Right atrium auricular region (tissue), 2 donors: ENCODE results near the gene MED27. TPM values are rescaled to one million over a fixed set of nuclear protein-coding genes. Genes with fewer than 3 reads are reported as not detected.

Source experiments
- DNase-seq: peaks from one replicate; pipeline ENCODE4 v3.0.0-alpha.2; 2019; ENCODE audit warnings: low spot score
- H3K27ac ChIP-seq, 2 donors: fragments of 200-600 bp; sonication (generic); 1 replicate in 1 of 2; 2 replicates in 1 of 2; pipeline ENCODE4 v1.5.1; 2016 to 2019
- H3K27me3 ChIP-seq, 2 donors: fragments of 200-600 bp; sonication (generic); one replicate each; pipeline versions ENCODE4 v1.5.1 to v1.6.0; 2017 to 2019
- H3K36me3 ChIP-seq: fragments of 200-600 bp; sonication (generic); one replicate; pipeline ENCODE4 v1.5.1; 2016
- H3K4me1 ChIP-seq, 2 donors: fragments of 200-600 bp; sonication (generic); one replicate each; pipeline versions ENCODE4 v1.5.1 to v1.6.0; 2017 to 2019
- H3K4me3 ChIP-seq, 2 donors: fragments of 200-600 bp; sonication (generic); 1 replicate in 1 of 2; 2 replicates in 1 of 2; pipeline ENCODE4 v1.5.1; 2017 to 2019; ENCODE audit warnings: mild to moderate bottlenecking in 1 of 2, moderate library complexity in 1 of 2
- H3K9me3 ChIP-seq, 2 donors: fragments of 200-600 bp; sonication (generic); one replicate each; pipeline ENCODE4 v1.5.1; 2019
- total RNA-seq, 2 donors: library from RNA; depleted of rRNA; stranded (reverse); fragments of >200 nt; gene quantifications; one replicate each; pipeline ENCODE4 v1.1.0, GENCODE V29; 2016
- TF ChIP-seq, protein P1 (sequence below), 2 donors: fragments of 200-600 bp; sonication (generic); IDR thresholded peaks; one replicate each; pipeline ENCODE4 v1.5.1; 2019; ENCODE audit warnings: antibody characterized with exemption in 2 of 2

Gene MED27
- total RNA-seq, 2 donors from 2014 or later, result 12.5 to 15.3 TPM

DNA sequence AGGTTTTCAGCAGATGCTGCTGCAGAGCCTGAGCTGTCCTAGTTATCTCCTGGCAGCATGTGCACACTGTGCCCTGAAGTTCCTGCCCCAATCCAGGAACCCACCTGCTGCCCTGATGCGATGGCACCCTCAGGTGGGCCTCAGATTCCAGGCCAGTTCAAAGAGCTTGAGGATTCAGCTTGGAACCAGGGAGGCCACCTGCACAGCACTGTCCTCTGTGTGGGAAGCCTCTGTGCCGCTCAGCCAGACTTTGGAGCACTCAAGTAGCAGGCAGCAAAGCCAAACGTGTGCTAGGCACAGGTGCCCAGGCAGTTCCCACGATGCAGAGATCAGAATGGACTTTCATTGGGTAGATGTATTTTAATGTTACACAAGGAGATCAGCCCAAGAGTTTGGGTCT lies 207.0 kb downstream of the MED27 start:
- no peak for DNase-seq
- Histone ChIP-seq H3K4me3 (no peak overlapping the region), H3K27me3 (no peaks in the 10 kb centered on the region), H3K27ac (no peak overlapping the region), H3K36me3 (no peaks in the 10 kb centered on the region), H3K4me1 (no peaks in the 10 kb centered on the region), H3K9me3 (no peaks in the 10 kb centered on the region)
- TF ChIP-seq, protein P1, sequence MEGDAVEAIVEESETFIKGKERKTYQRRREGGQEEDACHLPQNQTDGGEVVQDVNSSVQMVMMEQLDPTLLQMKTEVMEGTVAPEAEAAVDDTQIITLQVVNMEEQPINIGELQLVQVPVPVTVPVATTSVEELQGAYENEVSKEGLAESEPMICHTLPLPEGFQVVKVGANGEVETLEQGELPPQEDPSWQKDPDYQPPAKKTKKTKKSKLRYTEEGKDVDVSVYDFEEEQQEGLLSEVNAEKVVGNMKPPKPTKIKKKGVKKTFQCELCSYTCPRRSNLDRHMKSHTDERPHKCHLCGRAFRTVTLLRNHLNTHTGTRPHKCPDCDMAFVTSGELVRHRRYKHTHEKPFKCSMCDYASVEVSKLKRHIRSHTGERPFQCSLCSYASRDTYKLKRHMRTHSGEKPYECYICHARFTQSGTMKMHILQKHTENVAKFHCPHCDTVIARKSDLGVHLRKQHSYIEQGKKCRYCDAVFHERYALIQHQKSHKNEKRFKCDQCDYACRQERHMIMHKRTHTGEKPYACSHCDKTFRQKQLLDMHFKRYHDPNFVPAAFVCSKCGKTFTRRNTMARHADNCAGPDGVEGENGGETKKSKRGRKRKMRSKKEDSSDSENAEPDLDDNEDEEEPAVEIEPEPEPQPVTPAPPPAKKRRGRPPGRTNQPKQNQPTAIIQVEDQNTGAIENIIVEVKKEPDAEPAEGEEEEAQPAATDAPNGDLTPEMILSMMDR (IDR thresholded peaks at IDR 0.05), result no peak

DNA sequence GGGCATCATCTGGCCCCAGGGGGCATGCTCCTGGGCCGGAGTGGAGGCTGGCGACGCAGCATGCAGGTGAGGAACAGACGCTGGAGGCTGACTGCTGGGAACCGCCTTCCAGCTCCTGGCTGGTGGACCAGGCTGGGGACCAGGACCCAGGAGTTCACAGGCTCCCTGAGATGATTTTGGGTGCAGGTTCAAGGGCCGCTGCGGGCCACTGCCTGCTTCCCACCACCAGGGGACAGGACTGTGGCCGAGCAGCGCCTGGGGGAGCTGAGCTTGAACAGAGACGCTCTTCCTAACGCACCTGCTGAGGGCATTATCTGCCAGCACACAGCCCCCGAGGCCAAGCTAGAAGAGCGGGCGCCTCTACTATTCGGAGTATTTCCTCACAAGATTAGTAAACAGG lies 207.7 kb downstream of the MED27 start:
- Histone ChIP-seq H3K27me3 (no peaks in the 10 kb centered on the region), H3K4me3 (no peak overlapping the region), H3K4me1 (no peaks in the 10 kb centered on the region), H3K27ac (no peak overlapping the region), H3K36me3 (no peaks in the 10 kb centered on the region), H3K9me3 (no peaks in the 10 kb centered on the region)
- TF ChIP-seq, protein P1 (IDR thresholded peaks at IDR 0.05), result peak in 1 of 2 donors; percentile 29
- no peak for DNase-seq

DNA sequence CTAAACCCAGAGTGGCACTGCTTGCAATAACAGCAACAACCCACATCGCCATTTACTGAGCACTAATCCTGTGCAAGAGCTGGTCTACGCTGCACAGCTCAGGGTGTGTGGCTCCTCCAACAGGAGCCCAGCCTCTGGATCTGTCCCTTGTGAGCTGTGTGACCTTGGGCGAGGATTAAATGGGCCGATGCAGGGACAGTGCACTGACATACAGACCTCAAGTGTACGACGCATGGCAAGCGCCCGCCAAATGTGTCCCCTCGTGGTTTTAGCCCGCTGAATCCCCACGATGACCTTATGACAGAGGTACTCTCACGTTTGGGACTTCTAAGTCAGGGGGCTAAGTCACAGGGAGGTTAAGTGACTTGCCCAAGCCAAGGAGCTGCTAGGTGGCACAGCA lies 209.5 kb downstream of the MED27 start:
- TF ChIP-seq, protein P1 (IDR thresholded peaks at IDR 0.05), result no peak
- Histone ChIP-seq H3K27ac (no peak overlapping the region), H3K9me3 (no peaks in the 10 kb centered on the region), H3K4me1 (no peaks in the 10 kb centered on the region), H3K36me3 (no peaks in the 10 kb centered on the region), H3K4me3 (no peak overlapping the region), H3K27me3 (no peaks in the 10 kb centered on the region)
- no peak for DNase-seq

DNA sequence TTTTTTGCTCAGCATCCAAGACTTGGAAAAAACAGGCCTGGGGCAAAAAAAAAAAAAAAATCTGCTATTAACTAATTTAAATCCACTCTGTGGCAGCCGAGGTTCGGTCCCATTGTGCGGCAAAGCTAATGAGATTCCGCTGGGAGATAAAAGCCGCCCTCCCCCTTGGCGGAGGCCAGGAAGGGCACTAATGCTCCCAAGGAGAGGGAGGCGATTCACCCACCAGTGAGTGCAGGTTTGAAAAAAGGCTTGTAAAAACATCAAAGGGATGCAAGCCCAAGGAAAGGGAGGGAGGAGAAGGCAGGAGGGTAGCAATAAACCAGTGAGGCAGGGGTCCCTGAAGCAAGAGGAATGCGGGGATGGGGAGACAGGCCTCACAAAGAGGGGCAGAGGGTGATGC lies 210.3 kb downstream of the MED27 start:
- TF ChIP-seq, protein P1 (IDR thresholded peaks at IDR 0.05), result no peak
- H3K4me3 ChIP-seq, result no peak overlapping the region
- H3K27ac ChIP-seq, result no peak overlapping the region
- H3K36me3 ChIP-seq, result no peaks in the 10 kb centered on the region
- no peaks in the 10 kb centered on the region for H3K9me3 ChIP-seq
- no peaks in the 10 kb centered on the region for H3K27me3 ChIP-seq
- no peak for DNase-seq
- no peaks in the 10 kb centered on the region for H3K4me1 ChIP-seq

DNA sequence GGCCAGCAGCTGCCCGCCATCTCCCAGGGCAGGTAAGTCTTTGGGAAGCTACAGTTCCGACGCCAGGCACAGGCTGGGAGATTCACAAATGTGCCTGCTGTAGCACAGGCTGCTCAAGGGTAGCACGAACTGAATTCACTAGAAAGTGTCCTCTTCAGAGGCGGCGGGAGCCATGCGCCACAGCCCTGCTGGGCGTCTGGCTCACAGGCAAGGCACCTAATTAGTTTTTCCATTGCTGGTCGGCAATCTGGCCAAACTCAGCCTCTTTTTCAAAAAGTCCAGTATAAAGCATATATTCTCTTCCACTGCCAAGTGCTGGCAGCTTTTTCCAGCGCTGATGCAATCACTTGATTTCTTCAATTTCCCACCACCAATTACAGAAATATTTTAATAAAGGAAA lies 210.9 kb downstream of the MED27 start:
- Histone ChIP-seq H3K27ac (no peak overlapping the region), H3K9me3 (no peaks in the 10 kb centered on the region), H3K4me1 (no peaks in the 10 kb centered on the region), H3K4me3 (no peak overlapping the region), H3K27me3 (no peaks in the 10 kb centered on the region), H3K36me3 (no peaks in the 10 kb centered on the region)
- DNase-seq, result no peak
- TF ChIP-seq, protein P1 (IDR thresholded peaks at IDR 0.05), result no peak

DNA sequence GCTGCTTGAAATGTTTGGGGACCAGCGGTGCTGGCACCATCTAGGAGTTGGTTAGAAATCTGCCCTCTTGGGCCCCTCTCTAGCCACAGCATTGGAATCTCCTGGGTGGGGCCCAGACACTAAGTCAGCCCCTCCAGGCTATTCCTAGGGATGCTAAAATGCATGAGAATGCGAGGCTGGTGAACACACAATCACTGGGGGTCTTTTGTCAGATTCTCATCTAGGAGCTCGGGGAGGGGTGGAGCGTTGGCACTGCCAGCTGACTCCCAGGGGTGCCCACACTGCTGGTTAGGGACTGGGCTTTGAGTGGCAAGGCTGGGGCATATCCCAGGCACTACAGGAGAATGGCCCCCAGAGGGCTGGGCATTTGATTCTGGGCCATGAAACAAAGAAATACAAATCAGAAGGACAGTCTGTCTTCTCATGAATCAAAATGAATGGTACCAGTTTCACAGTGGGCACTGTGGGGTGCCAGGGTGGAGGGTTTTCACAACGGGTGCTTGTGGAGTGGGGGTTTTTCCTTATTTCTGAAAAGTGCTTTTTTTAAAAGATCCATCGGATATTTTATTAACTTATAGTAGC lies 212.0 kb downstream of the MED27 start:
- H3K9me3 ChIP-seq, result no peaks in the 10 kb centered on the region
- TF ChIP-seq, protein P1 (IDR thresholded peaks at IDR 0.05), result no peak
- no peak for DNase-seq
- no peaks in the 10 kb centered on the region for H3K27me3 ChIP-seq
- H3K27ac ChIP-seq, result no peak overlapping the region
- no peak overlapping the region for H3K4me3 ChIP-seq
- H3K4me1 ChIP-seq, result no peaks in the 10 kb centered on the region
- H3K36me3 ChIP-seq, result peaks cover 1% of the 10 kb centered on the region
